Activated CD4-positive, alpha-beta memory T cell treated with anti-CD3 and anti-CD28 coated beads, Interleukin-2, amount 10 ng/mL, durations not matched to agents 7 days and 5 days (primary cell): Measurements from ENCODE around the gene CAMSAP2. TPM values are rescaled to one million over a fixed set of nuclear protein-coding genes. Genes with fewer than 3 reads are reported as not detected.

ENCODE experiments used
- CTCF ChIA-PET: fragments of 350-600 bp; sonication (Branson Sonifier 250); formaldehyde crosslinking; loops from one replicate; lab custom pipeline; 2021; ENCODE audit warnings: antibody characterized with exemption, inconsistent platforms; lab: Charles Lee
- POLR2A ChIA-PET: fragments of 350-600 bp; sonication (Branson Sonifier 250); formaldehyde crosslinking; loops from one replicate; lab custom pipeline; 2021; ENCODE audit warnings: antibody characterized with exemption; lab: Charles Lee
- DNase-seq: peaks from one replicate; pipeline ENCODE4 v3.0.0-alpha.2; 2020
- H3K27ac Mint-ChIP-seq: one replicate; pipeline ENCODE4 v1.8.0; 2021; ENCODE audit warnings: mild to moderate bottlenecking, mixed read lengths
- H3K27me3 Mint-ChIP-seq: one replicate; pipeline ENCODE4 v1.8.0; 2021; ENCODE audit warnings: mixed read lengths
- H3K36me3 Mint-ChIP-seq: one replicate; pipeline ENCODE4 v1.8.0; 2021; ENCODE audit warnings: low read depth, mixed read lengths
- H3K4me1 Mint-ChIP-seq: one replicate; pipeline ENCODE4 v1.8.0; 2021; ENCODE audit warnings: mixed read lengths
- H3K4me3 Mint-ChIP-seq: one replicate; pipeline ENCODE4 v1.8.0; 2021; ENCODE audit warnings: mild to moderate bottlenecking, mixed read lengths
- H3K9me3 Mint-ChIP-seq: one replicate; pipeline ENCODE4 v1.8.0; 2021; ENCODE audit warnings: mixed read lengths
- total RNA-seq, 2 experiments: library from RNA; stranded (reverse); gene quantifications; one replicate each; pipeline ENCODE4 v1.2.3, GENCODE V29; 2021

CAMSAP2 gene
- total RNA-seq, 2 experiments from 2014 or later, result 0.65 to 0.78 TPM

- ChIA-PET POLR2A (interaction anchor here (3.4 to 4.9 kb wide), 2 partner anchors 9 to 19 kb away, joined by 28 to 45 read pairs; no protein-coding TSS in a partner anchor), CTCF (interaction anchor here (0.7 kb wide), 1 partner anchor 204 kb away, joined by 3 read pairs; no protein-coding TSS in a partner anchor)
- no peak overlapping the region for H3K4me3 Mint-ChIP-seq
- H3K27me3 Mint-ChIP-seq, result peaks cover 35% of the 10 kb centered on the region
- DNase-seq, result no peak
- H3K27ac Mint-ChIP-seq, result no peak overlapping the region
- peaks cover 51% of the 10 kb centered on the region for H3K4me1 Mint-ChIP-seq
- H3K36me3 Mint-ChIP-seq, result no peaks in the 10 kb centered on the region
- H3K9me3 Mint-ChIP-seq, result no peaks in the 10 kb centered on the region
Measured at GRCh38 chr1:200886594-200886993, 147.9 kb downstream of the CAMSAP2 start.

GRCh38 chr1:200887036-200887435 lies 148.3 kb downstream of the CAMSAP2 start:
- Mint-ChIP-seq H3K4me3 (no peak overlapping the region), H3K27ac (no peak overlapping the region), H3K4me1 (peaks cover 51% of the 10 kb centered on the region), H3K36me3 (no peaks in the 10 kb centered on the region), H3K9me3 (no peaks in the 10 kb centered on the region), H3K27me3 (peaks cover 38% of the 10 kb centered on the region)
- no peak for DNase-seq
- ChIA-PET CTCF (interaction anchor here (0.7 kb wide), 1 partner anchor 205 kb away, joined by 3 read pairs; no protein-coding TSS in a partner anchor), POLR2A (interaction anchor here (3.4 to 4.9 kb wide), 2 partner anchors 9 to 18 kb away, joined by 28 to 45 read pairs; no protein-coding TSS in a partner anchor)

DNA sequence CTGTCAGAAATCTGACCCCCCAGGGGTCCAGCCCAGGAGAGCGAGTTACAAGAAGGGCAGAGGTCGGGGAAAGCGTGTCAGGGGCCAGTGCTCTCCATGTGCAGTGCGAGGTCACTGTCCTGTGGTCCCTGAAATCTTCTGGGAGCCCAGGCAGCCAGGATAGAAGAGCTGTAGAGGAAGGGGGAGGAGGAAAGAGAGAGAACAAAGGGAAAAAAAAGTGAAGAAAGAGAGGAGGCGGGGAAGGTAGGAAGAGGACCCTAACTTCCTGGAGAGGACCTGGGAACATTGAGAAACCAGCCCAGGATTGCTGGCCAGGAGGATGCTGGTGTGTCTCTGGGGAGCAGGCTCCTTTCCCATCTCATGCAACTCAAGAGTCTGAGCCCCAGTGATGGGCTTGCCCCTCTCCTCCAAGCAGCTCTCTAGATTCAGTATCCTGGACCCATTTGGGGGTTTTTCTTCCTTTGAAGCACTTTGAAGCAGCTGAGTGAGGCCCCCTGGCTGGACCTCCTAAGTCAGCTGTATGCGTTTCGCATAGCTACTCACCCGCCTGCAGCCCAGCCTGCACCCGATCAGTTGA lies 149.2 kb downstream of the CAMSAP2 start:
- H3K4me1 Mint-ChIP-seq, result peaks cover 51% of the 10 kb centered on the region

GRCh38 chr1:200888349-200888838 lies 149.7 kb downstream of the CAMSAP2 start:
- DNase-seq, result peak; percentile 80
- Mint-ChIP-seq H3K4me3 (peak overlapping the region; percentile 5), H3K27ac (no peak overlapping the region), H3K36me3 (no peaks in the 10 kb centered on the region), H3K4me1 (peaks cover 51% of the 10 kb centered on the region), H3K9me3 (no peaks in the 10 kb centered on the region), H3K27me3 (peaks cover 51% of the 10 kb centered on the region)
- ChIA-PET POLR2A (interaction anchor here (0.9 to 4.9 kb wide), 7 partner anchors 11 to 132 kb away, joined by 3 to 45 read pairs (median 6); no protein-coding TSS in a partner anchor), CTCF (interaction anchor here (0.6 to 1.7 kb wide), 4 partner anchors 22 to 330 kb away, joined by 3 to 5 read pairs (median 4); no protein-coding TSS in a partner anchor)

More for the DNA sequence above, 149.2 kb downstream of the CAMSAP2 start:
- POLR2A ChIA-PET, result interaction anchor here (0.9 to 4.9 kb wide), 6 partner anchors 10 to 133 kb away, joined by 3 to 45 read pairs (median 8); no protein-coding TSS in a partner anchor
- Mint-ChIP-seq H3K27ac (no peak overlapping the region), H3K36me3 (no peaks in the 10 kb centered on the region), H3K27me3 (peaks cover 46% of the 10 kb centered on the region), H3K4me3 (peak overlapping the region; percentile 19), H3K9me3 (no peaks in the 10 kb centered on the region)
- no peak for DNase-seq
- CTCF ChIA-PET, result interaction anchor here (0.6 to 1.7 kb wide), 3 partner anchors 22 to 329 kb away, joined by 3 to 5 read pairs (median 3); no protein-coding TSS in a partner anchor

DNA sequence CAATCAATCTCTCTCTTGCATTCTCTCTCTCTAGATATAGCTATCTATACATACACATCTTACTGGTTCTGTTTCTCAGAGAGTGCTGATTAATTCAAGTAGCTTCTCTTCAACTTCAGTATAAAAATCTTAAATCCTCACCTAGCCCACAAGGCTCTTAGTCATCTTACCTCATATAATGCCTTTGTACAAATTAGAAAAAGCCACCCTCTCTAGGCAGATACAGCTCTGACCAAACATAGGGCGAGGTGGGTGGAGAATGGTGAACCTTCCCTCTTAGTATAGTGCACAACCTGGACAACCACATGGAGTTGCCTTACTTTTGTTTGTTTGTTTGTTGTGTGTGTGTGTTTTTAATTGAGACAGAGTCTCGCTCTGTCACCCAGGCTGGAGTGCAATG lies 150.9 kb downstream of the CAMSAP2 start:
- Mint-ChIP-seq H3K36me3 (no peaks in the 10 kb centered on the region), H3K4me3 (no peak overlapping the region), H3K27me3 (peaks cover 57% of the 10 kb centered on the region), H3K4me1 (peaks cover 51% of the 10 kb centered on the region), H3K9me3 (no peaks in the 10 kb centered on the region), H3K27ac (no peak overlapping the region)
- DNase-seq, result peak; percentile 27
- ChIA-PET POLR2A (interaction anchor here (1.0 to 4.9 kb wide), 6 partner anchors 12 to 130 kb away, joined by 3 to 45 read pairs (median 8); no protein-coding TSS in a partner anchor), CTCF (interaction anchor here (1.3 to 1.7 kb wide), 4 partner anchors 16 to 268 kb away, joined by 3 to 5 read pairs (median 4); partner anchors contain the start of gene TMEM9)

DNA sequence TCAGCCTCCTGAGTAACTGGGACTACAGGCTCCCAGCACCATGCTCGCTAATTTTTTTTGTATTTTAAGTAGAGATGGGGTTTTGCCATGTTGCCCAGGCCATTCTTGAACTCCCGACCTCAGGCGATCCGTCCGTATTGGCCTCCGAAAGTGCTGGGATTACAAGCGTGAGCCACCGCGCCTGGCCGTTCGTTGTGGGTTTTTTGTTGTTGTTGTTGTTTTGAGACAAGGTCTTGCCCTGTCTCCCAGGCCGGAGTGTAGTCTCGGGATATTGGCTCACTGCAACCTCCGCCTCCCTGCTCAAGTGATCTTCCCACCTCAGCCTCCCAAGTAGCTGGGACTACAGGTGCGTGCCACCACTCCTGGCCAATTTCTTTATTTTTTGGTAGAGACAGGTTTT lies 151.3 kb downstream of the CAMSAP2 start:
- Mint-ChIP-seq H3K36me3 (no peaks in the 10 kb centered on the region), H3K4me3 (no peak overlapping the region), H3K27me3 (peaks cover 58% of the 10 kb centered on the region), H3K27ac (no peak overlapping the region), H3K9me3 (no peaks in the 10 kb centered on the region), H3K4me1 (peaks cover 51% of the 10 kb centered on the region)
- ChIA-PET CTCF (interaction anchor here (1.3 to 1.6 kb wide), 4 partner anchors 16 to 269 kb away, joined by 3 to 4 read pairs (median 4); partner anchors contain the start of gene TMEM9), POLR2A (interaction anchor here (1.0 to 4.9 kb wide), 6 partner anchors 12 to 130 kb away, joined by 3 to 45 read pairs (median 8); no protein-coding TSS in a partner anchor)
- DNase-seq, result no peak

DNA sequence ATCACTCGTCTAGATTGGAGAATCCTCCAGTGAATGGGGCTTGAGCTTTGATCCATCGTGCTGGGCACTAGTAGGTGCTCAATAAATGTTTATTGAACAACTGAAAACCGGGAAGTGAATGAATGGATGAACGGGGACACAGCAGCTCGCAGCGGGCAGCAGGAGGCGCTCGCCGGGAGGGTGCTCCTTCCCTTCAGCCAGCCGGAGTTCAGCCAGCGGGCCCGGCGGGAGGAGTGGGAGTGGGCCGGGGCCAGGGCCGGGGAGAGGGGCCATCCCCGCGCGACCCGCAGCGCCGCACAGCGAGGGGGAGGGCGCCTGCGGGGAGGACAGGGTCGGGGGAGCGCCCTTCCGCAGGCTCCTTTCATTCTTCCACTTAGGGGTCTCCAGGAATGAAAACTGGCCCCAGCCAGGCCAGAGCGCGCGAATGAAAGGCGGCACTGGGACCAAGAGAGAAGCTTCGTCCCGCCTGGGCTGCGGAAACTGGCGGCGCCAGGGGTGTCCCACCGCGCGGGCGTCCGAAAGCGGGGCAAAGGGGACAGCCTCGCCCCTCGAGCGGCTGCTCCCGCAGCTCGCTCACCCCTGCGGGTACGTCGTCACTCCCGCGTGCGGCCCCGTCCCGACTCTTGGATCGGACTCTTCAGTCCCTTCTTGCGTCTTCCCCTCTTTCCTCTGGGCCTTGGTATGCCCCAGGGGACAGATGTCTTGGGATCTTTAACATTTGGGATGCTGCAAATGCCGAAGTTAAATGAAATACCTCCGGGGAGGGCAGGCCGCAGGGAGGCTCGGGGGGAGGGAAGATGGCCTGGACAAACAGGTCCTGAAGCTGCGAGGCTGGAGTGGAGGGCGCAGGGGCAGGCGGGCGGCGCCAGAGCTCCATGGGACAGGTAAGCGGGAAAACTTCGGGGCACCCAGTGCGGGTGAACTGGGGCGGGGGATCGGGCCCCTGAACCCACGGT lies 152.4 kb downstream of the CAMSAP2 start:
- H3K27me3 Mint-ChIP-seq, result peaks cover 59% of the 10 kb centered on the region
- ChIA-PET POLR2A (interaction anchor here (0.9 to 4.9 kb wide), 3 partner anchors 14 to 228 kb away, joined by 4 to 28 read pairs (median 4); partner anchors contain the start of gene DDX59), CTCF (interaction anchor here (1.6 kb wide), 1 partner anchor 25 kb away, joined by 4 read pairs; no protein-coding TSS in a partner anchor)
- no peak for DNase-seq
- no peaks in the 10 kb centered on the region for H3K9me3 Mint-ChIP-seq
- no peaks in the 10 kb centered on the region for H3K36me3 Mint-ChIP-seq
- peak overlapping the region; percentile 27 for H3K4me3 Mint-ChIP-seq
- no peak overlapping the region for H3K27ac Mint-ChIP-seq
- peaks cover 44% of the 10 kb centered on the region for H3K4me1 Mint-ChIP-seq

DNA sequence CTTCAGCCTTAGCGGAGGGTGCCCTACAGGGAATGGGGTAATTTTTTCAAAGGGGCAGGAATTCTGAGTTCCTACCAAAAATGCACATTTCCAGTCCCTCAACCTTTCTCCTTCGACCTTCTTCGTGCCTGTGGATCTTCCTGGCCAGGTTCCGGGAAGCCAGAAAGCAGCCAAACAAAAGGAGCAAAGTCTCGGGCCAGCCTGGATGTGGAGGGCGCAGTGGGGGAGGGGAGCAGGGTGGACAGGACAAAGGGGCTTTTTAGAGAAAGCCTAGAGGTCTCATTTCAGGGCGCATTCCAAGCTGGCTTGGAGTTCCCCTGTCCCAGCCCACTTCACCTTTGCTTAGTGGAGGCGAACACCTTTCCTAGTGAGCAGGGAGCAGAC lies 153.1 kb downstream of the CAMSAP2 start:
- Mint-ChIP-seq H3K27ac (no peak overlapping the region), H3K36me3 (no peaks in the 10 kb centered on the region), H3K9me3 (no peaks in the 10 kb centered on the region), H3K4me1 (peaks cover 41% of the 10 kb centered on the region), H3K4me3 (no peak overlapping the region), H3K27me3 (peaks cover 58% of the 10 kb centered on the region)
- ChIA-PET CTCF (no interaction called here), POLR2A (interaction anchor here (1.1 to 4.9 kb wide), 2 partner anchors 14 to 222 kb away, joined by 4 to 28 read pairs; partner anchors contain the start of gene DDX59)
- DNase-seq, result no peak

- Mint-ChIP-seq H3K9me3 (no peaks in the 10 kb centered on the region), H3K27me3 (peaks cover 59% of the 10 kb centered on the region), H3K4me1 (peaks cover 36% of the 10 kb centered on the region), H3K4me3 (no peak overlapping the region), H3K27ac (no peak overlapping the region), H3K36me3 (no peaks in the 10 kb centered on the region)
- DNase-seq, result no peak
- POLR2A ChIA-PET, result no interaction called here
- CTCF ChIA-PET, result interaction anchor here (1.4 kb wide), 1 partner anchor 14 kb away, joined by 4 read pairs; no protein-coding TSS in a partner anchor
Measured at GRCh38 chr1:200892546-200892945, 153.9 kb downstream of the CAMSAP2 start.

DNA sequence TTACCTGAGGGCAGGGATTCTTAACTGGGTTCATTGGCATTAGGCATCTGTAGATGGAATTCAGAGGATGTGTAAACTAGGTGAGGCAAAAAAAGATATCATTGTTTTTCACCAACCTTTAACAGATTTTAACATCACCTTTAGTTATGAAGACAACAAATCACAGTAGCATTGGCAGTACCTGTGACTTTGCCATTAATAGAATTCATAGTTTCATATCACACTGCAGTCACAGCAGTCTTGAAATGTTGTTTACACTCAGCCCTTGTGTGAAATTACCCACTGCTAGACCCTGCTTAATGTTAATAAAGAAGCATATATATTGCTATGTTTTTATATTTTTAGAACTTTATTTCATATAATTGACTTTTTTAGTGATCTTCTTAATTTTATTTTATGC lies 154.3 kb downstream of the CAMSAP2 start:
- Mint-ChIP-seq H3K36me3 (no peaks in the 10 kb centered on the region), H3K27me3 (peaks cover 62% of the 10 kb centered on the region), H3K27ac (no peak overlapping the region), H3K9me3 (no peaks in the 10 kb centered on the region), H3K4me1 (peaks cover 31% of the 10 kb centered on the region), H3K4me3 (no peak overlapping the region)
- POLR2A ChIA-PET, result no interaction called here
- no peak for DNase-seq
- CTCF ChIA-PET, result interaction anchor here (1.4 kb wide), 1 partner anchor 15 kb away, joined by 4 read pairs; no protein-coding TSS in a partner anchor

DNA sequence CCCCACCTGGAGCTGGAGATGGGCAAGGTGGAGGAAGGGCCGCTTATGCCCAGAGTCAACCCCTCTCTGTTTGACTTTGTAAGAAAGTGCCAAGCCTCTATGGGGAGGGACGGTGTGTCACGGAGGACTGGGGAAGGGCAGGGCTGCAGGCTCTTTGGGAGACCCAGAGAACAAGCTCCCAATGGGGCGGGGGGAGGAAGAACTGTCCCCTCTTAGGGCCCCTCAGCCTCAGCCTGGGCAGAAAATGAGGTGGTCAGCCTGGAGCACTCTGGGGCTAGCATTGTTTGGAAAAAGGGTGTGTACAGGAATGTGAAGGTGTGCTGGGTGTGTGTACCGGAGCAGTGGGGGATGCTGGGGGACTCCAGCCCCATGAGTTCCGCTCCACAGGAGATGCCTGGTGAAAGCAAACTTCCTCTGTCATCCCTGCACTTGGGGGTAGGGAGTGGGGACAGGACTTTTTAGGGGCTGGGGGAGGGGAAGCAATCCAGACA lies 154.8 kb downstream of the CAMSAP2 start:
- Mint-ChIP-seq H3K36me3 (no peaks in the 10 kb centered on the region), H3K9me3 (no peaks in the 10 kb centered on the region), H3K27ac (no peak overlapping the region), H3K4me3 (no peak overlapping the region), H3K27me3 (peaks cover 66% of the 10 kb centered on the region), H3K4me1 (peaks cover 26% of the 10 kb centered on the region)
- DNase-seq, result no peak
- POLR2A ChIA-PET, result no interaction called here
- CTCF ChIA-PET, result interaction anchor here (1.4 kb wide), 1 partner anchor 15 kb away, joined by 4 read pairs; no protein-coding TSS in a partner anchor
